HepG2 (cell line): Measurements from ENCODE around the gene ZNF618. TPM values are rescaled to one million over a fixed set of nuclear protein-coding genes. Genes with fewer than 3 reads are reported as not detected.
A peak's percentile ranks its signal among the peaks of the same experiment; 100 is the strongest.

Experiments used
- BCL6 ChIP-seq: IDR thresholded peaks from 2 replicates; pipeline ENCODE4 v1.6.1; 2016; ENCODE audit warnings: missing genetic modification reagents, missing compliant biosample characterization
- CAMTA2 ChIP-seq: sonication (generic); formaldehyde crosslinking; IDR thresholded peaks from 2 replicates; pipeline ENCODE4 v1.4.0; 2020; ENCODE audit warnings: mild to moderate bottlenecking, missing genetic modification reagents, borderline replicate concordance
- HDAC6 ChIP-seq: fragments of 200-600 bp; sonication (generic); IDR thresholded peaks from 2 replicates; pipeline ENCODE4 v1.7.0; 2017; ENCODE audit warnings: mild to moderate bottlenecking, antibody characterized with exemption, low read length, low read depth
- HNF4A ChIP-seq: sonication (generic); formaldehyde crosslinking; IDR thresholded peaks from 2 replicates; pipeline ENCODE4 v1.4.0; 2020; ENCODE audit warnings: missing genetic modification reagents
- NR2F1 ChIP-seq, 2 experiments: fragments of 450-650 bp in 1 of 2; formaldehyde crosslinking in 1 of 2; IDR thresholded peaks; 2 replicates each; pipeline versions ENCODE4 v1.5.0 to v1.6.1; 2016 to 2020; ENCODE audit warnings: mild to moderate bottlenecking in 1 of 2, missing compliant biosample characterization in 1 of 2, missing genetic modification reagents in 1 of 2, moderate library complexity in 1 of 2
- ONECUT2 ChIP-seq: sonication (generic); formaldehyde crosslinking; IDR thresholded peaks from 2 replicates; pipeline ENCODE4 v1.4.0; 2020; ENCODE audit warnings: missing genetic modification reagents
- POLR2A ChIP-seq, 2 experiments: IDR thresholded peaks; 2 replicates each; pipeline ENCODE4 v1.6.1; 2011; ENCODE audit warnings: low read depth in 2 of 2, low read length in 2 of 2, mild to moderate bottlenecking in 1 of 2, moderate library complexity in 1 of 2; ENCODE audit not compliant: insufficient read depth in 1 of 2
- RBFOX2 ChIP-seq: fragments of 200-400 bp; formaldehyde crosslinking; IDR thresholded peaks from 2 replicates; pipeline ENCODE4 v1.6.1; 2017; ENCODE audit warnings: low read depth, mild to moderate bottlenecking, low read length
- SOX6 ChIP-seq, 2 experiments: fragments of 450-650 bp in 1 of 2; sonication (generic) in 1 of 2; formaldehyde crosslinking in 1 of 2; IDR thresholded peaks; 2 replicates each; pipeline versions ENCODE4 v1.4.0 to v1.6.1; 2017 to 2020; ENCODE audit warnings: antibody characterized with exemption in 1 of 2, mild to moderate bottlenecking in 1 of 2, missing genetic modification reagents in 1 of 2
- TBL1XR1 ChIP-seq: fragments of 150-350 bp; IDR thresholded peaks from 2 replicates; pipeline ENCODE4 v1.6.1; 2014; ENCODE audit warnings: borderline replicate concordance, low read length; ENCODE audit not compliant: partially characterized antibody
- ZFY ChIP-seq: sonication (generic); formaldehyde crosslinking; IDR thresholded peaks from 2 replicates; pipeline ENCODE4 v1.4.0; 2020; ENCODE audit warnings: missing genetic modification reagents
- ZNF101 ChIP-seq: sonication (generic); formaldehyde crosslinking; IDR thresholded peaks from 2 replicates; pipeline ENCODE4 v1.4.0; 2020; ENCODE audit warnings: mild to moderate bottlenecking, low read depth, missing genetic modification reagents, borderline replicate concordance
- ZNF354B ChIP-seq: sonication (generic); formaldehyde crosslinking; IDR thresholded peaks from 2 replicates; pipeline ENCODE4 v1.8.0; 2022; ENCODE audit warnings: mild to moderate bottlenecking, missing genetic modification reagents
- ZNF383 ChIP-seq: sonication (generic); formaldehyde crosslinking; IDR thresholded peaks from 2 replicates; pipeline ENCODE4 v1.4.0; 2020; ENCODE audit warnings: missing genetic modification reagents, mild to moderate bottlenecking, borderline replicate concordance
- ZNF441 ChIP-seq: sonication (generic); formaldehyde crosslinking; IDR thresholded peaks from 2 replicates; pipeline ENCODE4 v1.7.0; 2021; ENCODE audit warnings: missing genetic modification reagents, borderline replicate concordance
- ZNF607 ChIP-seq: sonication (generic); formaldehyde crosslinking; IDR thresholded peaks from 2 replicates; pipeline ENCODE4 v1.5.1; 2020; ENCODE audit warnings: missing genetic modification reagents, mild to moderate bottlenecking, borderline replicate concordance
- ZSCAN25 ChIP-seq: sonication (generic); formaldehyde crosslinking; IDR thresholded peaks from 2 replicates; pipeline ENCODE4 v1.8.0; 2022; ENCODE audit warnings: mild to moderate bottlenecking, missing genetic modification reagents
- polyA plus RNA-seq, 8 experiments: library from polyadenylated mRNA; depleted of rRNA in 3 of 8; stranded (reverse) in 7 of 8; unstranded in 1 of 8; fragments of >200 nt; fragmentation: Illumina TruSeq in 4 of 8; extraction: Trizol in 4 of 8; gene quantifications; 2 replicates each; pipeline versions ENCODE4 v1.2.1 to v1.2.3, GENCODE V29; 2011 to 2016; ENCODE audit warnings: low read depth in 4 of 8, missing spikeins in 1 of 8, mixed read lengths in 1 of 8; ENCODE audit not compliant: insufficient read depth in 1 of 8
- total RNA-seq, 5 experiments: library from RNA; depleted of rRNA; stranded (reverse); fragments of >200 nt; fragmentation: Illumina TruSeq; extraction: Trizol; gene quantifications; 2 replicates each; pipeline ENCODE4 v1.2.3, GENCODE V29; 2016; ENCODE audit warnings: low read depth in 1 of 5
- TF ChIP-seq, protein P1 (sequence below): sonication (generic); formaldehyde crosslinking; IDR thresholded peaks from 2 replicates; pipeline ENCODE4 v1.4.0; 2020; ENCODE audit warnings: missing genetic modification reagents, mild to moderate bottlenecking, borderline replicate concordance
- TF ChIP-seq, protein P2 (sequence below), 2 experiments: sonication (generic) in 1 of 2; formaldehyde crosslinking in 1 of 2; IDR thresholded peaks; 2 replicates each; pipeline versions ENCODE4 v1.6.1 to v1.9.0; 2014 to 2022; ENCODE audit warnings: antibody characterized with exemption in 1 of 2, borderline replicate concordance in 1 of 2, inconsistent platforms in 1 of 2, low read depth in 1 of 2, missing genetic modification reagents in 1 of 2
- TF ChIP-seq, protein P3 (sequence below): sonication (generic); formaldehyde crosslinking; conservative IDR thresholded peaks from 2 replicates; pipeline ENCODE4 v1.8.0; 2022; ENCODE audit warnings: missing genetic modification reagents

The ZNF618 gene
- total and polyA plus RNA-seq, 2 of the 13 experiments (the other 11 are each of a cell fraction or from before 2014, with no cell fraction given) = 0.07 TPM

DNA sequence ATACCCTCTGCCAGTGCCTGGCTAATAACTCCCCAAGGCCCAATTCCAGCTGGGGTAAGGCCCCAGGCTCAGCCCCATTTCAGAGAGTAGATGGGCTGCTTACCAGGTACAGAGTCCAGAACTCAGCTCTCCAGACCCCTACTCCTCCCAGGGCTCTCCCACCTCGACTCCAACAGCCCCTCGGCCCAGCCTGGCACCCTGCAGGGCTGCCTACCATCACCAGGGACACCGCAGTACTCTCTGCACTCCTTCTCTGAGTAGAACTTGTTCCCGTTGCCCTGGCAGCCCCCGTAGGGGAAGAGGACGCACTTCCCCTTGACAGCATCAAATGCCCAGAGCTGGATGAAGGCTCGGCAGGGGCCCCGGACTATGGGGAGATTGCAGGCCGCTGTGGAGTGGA, 184.6 kb downstream of the ZNF618 start (continued):
- TF ChIP-seq ZSCAN25 (CRISPR knock-in tag) = no peak
- 0 out of 2 replicates have a peak, but pooled peaks have one; percentile 32 for TF ChIP-seq CAMTA2 (CRISPR knock-in tag)
- no peak for TF ChIP-seq TBL1XR1
- peak; percentile 17; the same call in 1 of the 2 replicates for TF ChIP-seq RBFOX2
- TF ChIP-seq ZFY (CRISPR knock-in tag) = 0 out of 2 replicates have a peak, but pooled peaks have one; percentile 14
- no peak for TF ChIP-seq BCL6 (CRISPR knock-in tag)
- no peak for TF ChIP-seq ZNF441 (CRISPR knock-in tag)
- no peak for TF ChIP-seq ZNF101 (CRISPR knock-in tag)
- TF ChIP-seq POLR2A (IDR thresholded peaks at IDR 0.05; ENCODE audit: insufficient read depth in 1 of 2, low read depth in 2 of 2, low read length in 2 of 2) = 0 out of 4 replicates have a peak, but pooled peaks of 1 of the 2 experiments have one; percentile 33
- TF ChIP-seq, protein P1, sequence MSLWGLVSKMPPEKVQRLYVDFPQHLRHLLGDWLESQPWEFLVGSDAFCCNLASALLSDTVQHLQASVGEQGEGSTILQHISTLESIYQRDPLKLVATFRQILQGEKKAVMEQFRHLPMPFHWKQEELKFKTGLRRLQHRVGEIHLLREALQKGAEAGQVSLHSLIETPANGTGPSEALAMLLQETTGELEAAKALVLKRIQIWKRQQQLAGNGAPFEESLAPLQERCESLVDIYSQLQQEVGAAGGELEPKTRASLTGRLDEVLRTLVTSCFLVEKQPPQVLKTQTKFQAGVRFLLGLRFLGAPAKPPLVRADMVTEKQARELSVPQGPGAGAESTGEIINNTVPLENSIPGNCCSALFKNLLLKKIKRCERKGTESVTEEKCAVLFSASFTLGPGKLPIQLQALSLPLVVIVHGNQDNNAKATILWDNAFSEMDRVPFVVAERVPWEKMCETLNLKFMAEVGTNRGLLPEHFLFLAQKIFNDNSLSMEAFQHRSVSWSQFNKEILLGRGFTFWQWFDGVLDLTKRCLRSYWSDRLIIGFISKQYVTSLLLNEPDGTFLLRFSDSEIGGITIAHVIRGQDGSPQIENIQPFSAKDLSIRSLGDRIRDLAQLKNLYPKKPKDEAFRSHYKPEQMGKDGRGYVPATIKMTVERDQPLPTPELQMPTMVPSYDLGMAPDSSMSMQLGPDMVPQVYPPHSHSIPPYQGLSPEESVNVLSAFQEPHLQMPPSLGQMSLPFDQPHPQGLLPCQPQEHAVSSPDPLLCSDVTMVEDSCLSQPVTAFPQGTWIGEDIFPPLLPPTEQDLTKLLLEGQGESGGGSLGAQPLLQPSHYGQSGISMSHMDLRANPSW = no peak
- TF ChIP-seq ZNF383 (CRISPR knock-in tag) = no peak
- no peak for TF ChIP-seq NR2F1 (CRISPR knock-in tag; IDR thresholded peaks at IDR 0.05)
- TF ChIP-seq ONECUT2 (CRISPR knock-in tag) = no peak
- TF ChIP-seq SOX6 (IDR thresholded peaks at IDR 0.05) = no peak
- TF ChIP-seq SOX6 (CRISPR knock-in tag; IDR thresholded peaks at IDR 0.05) = 0 out of 2 replicates have a peak, but pooled peaks have one; percentile 16
- TF ChIP-seq, protein P2, sequence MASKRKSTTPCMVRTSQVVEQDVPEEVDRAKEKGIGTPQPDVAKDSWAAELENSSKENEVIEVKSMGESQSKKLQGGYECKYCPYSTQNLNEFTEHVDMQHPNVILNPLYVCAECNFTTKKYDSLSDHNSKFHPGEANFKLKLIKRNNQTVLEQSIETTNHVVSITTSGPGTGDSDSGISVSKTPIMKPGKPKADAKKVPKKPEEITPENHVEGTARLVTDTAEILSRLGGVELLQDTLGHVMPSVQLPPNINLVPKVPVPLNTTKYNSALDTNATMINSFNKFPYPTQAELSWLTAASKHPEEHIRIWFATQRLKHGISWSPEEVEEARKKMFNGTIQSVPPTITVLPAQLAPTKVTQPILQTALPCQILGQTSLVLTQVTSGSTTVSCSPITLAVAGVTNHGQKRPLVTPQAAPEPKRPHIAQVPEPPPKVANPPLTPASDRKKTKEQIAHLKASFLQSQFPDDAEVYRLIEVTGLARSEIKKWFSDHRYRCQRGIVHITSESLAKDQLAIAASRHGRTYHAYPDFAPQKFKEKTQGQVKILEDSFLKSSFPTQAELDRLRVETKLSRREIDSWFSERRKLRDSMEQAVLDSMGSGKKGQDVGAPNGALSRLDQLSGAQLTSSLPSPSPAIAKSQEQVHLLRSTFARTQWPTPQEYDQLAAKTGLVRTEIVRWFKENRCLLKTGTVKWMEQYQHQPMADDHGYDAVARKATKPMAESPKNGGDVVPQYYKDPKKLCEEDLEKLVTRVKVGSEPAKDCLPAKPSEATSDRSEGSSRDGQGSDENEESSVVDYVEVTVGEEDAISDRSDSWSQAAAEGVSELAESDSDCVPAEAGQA (IDR thresholded peaks at IDR 0.05; ENCODE audit: low read depth) = no peak
- TF ChIP-seq, protein P2 (CRISPR knock-in tag; IDR thresholded peaks at IDR 0.05; ENCODE audit: borderline replicate concordance) = no peak
- TF ChIP-seq HNF4A (CRISPR knock-in tag) = 0 out of 2 replicates have a peak, but pooled peaks have one; percentile 13
- 0 out of 2 replicates have a peak, but pooled peaks have one; percentile 29 for TF ChIP-seq ZNF607
- no peak for TF ChIP-seq HDAC6
- TF ChIP-seq, protein P3, sequence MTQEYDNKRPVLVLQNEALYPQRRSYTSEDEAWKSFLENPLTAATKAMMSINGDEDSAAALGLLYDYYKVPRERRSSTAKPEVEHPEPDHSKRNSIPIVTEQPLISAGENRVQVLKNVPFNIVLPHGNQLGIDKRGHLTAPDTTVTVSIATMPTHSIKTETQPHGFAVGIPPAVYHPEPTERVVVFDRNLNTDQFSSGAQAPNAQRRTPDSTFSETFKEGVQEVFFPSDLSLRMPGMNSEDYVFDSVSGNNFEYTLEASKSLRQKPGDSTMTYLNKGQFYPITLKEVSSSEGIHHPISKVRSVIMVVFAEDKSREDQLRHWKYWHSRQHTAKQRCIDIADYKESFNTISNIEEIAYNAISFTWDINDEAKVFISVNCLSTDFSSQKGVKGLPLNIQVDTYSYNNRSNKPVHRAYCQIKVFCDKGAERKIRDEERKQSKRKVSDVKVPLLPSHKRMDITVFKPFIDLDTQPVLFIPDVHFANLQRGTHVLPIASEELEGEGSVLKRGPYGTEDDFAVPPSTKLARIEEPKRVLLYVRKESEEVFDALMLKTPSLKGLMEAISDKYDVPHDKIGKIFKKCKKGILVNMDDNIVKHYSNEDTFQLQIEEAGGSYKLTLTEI = no peak
- no peak for TF ChIP-seq ZNF354B (CRISPR knock-in tag)
